Mesenchymal stem cell (in vitro differentiated cells and primary cell): ENCODE measurements around the gene UPK3A.
"Not testable (repeated sequence)": the region's sequence is repeated elsewhere in the genome, so short reads cannot be mapped to it uniquely, and the experiment has no call there.

Experiments used
- DNase-seq: peaks from one replicate; pipeline ENCODE4 v3.0.0-alpha.2; 2013
- H2AFZ ChIP-seq: one replicate; pipeline ENCODE4 v1.6.1; 2013; ENCODE audit warnings: low read depth, mild to moderate bottlenecking, control low read depth, inconsistent platforms, low read length, moderate library complexity
- H2AK5ac ChIP-seq: 2 replicates; pipeline ENCODE4 v1.6.1; 2013; ENCODE audit warnings: low read length, moderate library complexity, mild to moderate bottlenecking, inconsistent platforms; ENCODE audit not compliant: severe bottlenecking
- H2BK120ac ChIP-seq: one replicate; pipeline ENCODE4 v1.6.1; 2013; ENCODE audit warnings: low read depth, mild to moderate bottlenecking, inconsistent platforms, low read length, moderate library complexity
- H2BK12ac ChIP-seq, 2 experiments: one replicate each; pipeline ENCODE4 v1.6.1; 2013; ENCODE audit warnings: inconsistent platforms in 2 of 2, low read length in 2 of 2, mild to moderate bottlenecking in 2 of 2, moderate library complexity in 2 of 2, control low read depth in 1 of 2
- H2BK15ac ChIP-seq: one replicate; pipeline ENCODE4 v1.6.1; 2013; ENCODE audit warnings: mild to moderate bottlenecking, low read depth, inconsistent platforms; ENCODE audit not compliant: poor library complexity, severe bottlenecking
- H2BK5ac ChIP-seq: 2 replicates; pipeline ENCODE4 v1.6.1; 2013; ENCODE audit warnings: low read depth, mild to moderate bottlenecking, low read length, control low read depth, inconsistent platforms; ENCODE audit not compliant: poor library complexity, severe bottlenecking
- H3K14ac ChIP-seq, 2 experiments: one replicate each; pipeline ENCODE4 v1.6.1; 2013; ENCODE audit warnings: inconsistent platforms in 2 of 2, low read length in 2 of 2, control low read depth in 1 of 2, mild to moderate bottlenecking in 1 of 2, moderate library complexity in 1 of 2
- H3K18ac ChIP-seq, 2 experiments: one replicate each; pipeline ENCODE4 v1.6.1; 2013; ENCODE audit warnings: inconsistent platforms in 2 of 2, low read length in 2 of 2, control low read depth in 1 of 2, low read depth in 1 of 2, mild to moderate bottlenecking in 1 of 2
- H3K23ac ChIP-seq, 2 experiments: one replicate each; pipeline ENCODE4 v1.6.1; 2013; ENCODE audit warnings: inconsistent platforms in 2 of 2, low read length in 2 of 2, mild to moderate bottlenecking in 2 of 2, moderate library complexity in 2 of 2, control low read depth in 1 of 2
- H3K27ac ChIP-seq: 2 replicates; pipeline ENCODE4 v1.5.1; 2013; ENCODE audit warnings: mild to moderate bottlenecking, moderate library complexity, low read length, control low read depth, inconsistent platforms; ENCODE audit not compliant: poor library complexity, severe bottlenecking
- H3K27me3 ChIP-seq, 2 experiments: 2 replicates each; pipeline versions ENCODE4 v1.6.1 to v1.7.0; 2013; ENCODE audit warnings: low read length in 2 of 2, mild to moderate bottlenecking in 2 of 2, moderate library complexity in 2 of 2, control low read depth in 1 of 2, inconsistent platforms in 1 of 2; ENCODE audit not compliant: control insufficient read depth in 1 of 2, insufficient read depth in 1 of 2
- H3K36me3 ChIP-seq, 2 experiments: 2 replicates each; pipeline versions ENCODE4 v1.6.1 to v1.7.0; 2013; ENCODE audit warnings: low read length in 2 of 2, control low read depth in 1 of 2, inconsistent platforms in 1 of 2, low read depth in 1 of 2, mild to moderate bottlenecking in 1 of 2; ENCODE audit not compliant: insufficient read depth in 2 of 2, control insufficient read depth in 1 of 2
- H3K4ac ChIP-seq, 2 experiments: one replicate each; pipeline ENCODE4 v1.6.1; 2013; ENCODE audit warnings: inconsistent platforms in 2 of 2, low read length in 2 of 2, mild to moderate bottlenecking in 2 of 2, moderate library complexity in 2 of 2, control low read depth in 1 of 2, low read depth in 1 of 2
- H3K4me1 ChIP-seq: 2 replicates; pipeline ENCODE4 v1.6.1; 2013; ENCODE audit warnings: low read depth, low read length, control low read depth; ENCODE audit not compliant: control insufficient read depth, insufficient read depth
- H3K4me2 ChIP-seq: 2 replicates; pipeline ENCODE4 v1.6.1; 2013; ENCODE audit warnings: low read length, mild to moderate bottlenecking, inconsistent platforms; ENCODE audit not compliant: poor library complexity, severe bottlenecking
- H3K4me3 ChIP-seq, 2 experiments: 2 replicates each; pipeline versions ENCODE4 v1.5.1 to v1.7.0; 2013; ENCODE audit warnings: low read length in 2 of 2, mild to moderate bottlenecking in 2 of 2, control low read depth in 1 of 2, low read depth in 1 of 2; ENCODE audit not compliant: insufficient read depth in 1 of 2
- H3K79me1 ChIP-seq: replicated peaks from 2 replicates; pipeline ENCODE4 v1.6.1; 2013; ENCODE audit warnings: mild to moderate bottlenecking, control low read depth, low read length, inconsistent platforms; ENCODE audit not compliant: poor library complexity, severe bottlenecking
- H3K9ac ChIP-seq: 2 replicates; pipeline ENCODE4 v1.7.0; 2013; ENCODE audit warnings: mild to moderate bottlenecking, low read length, moderate library complexity
- H3K9me3 ChIP-seq: 2 replicates; pipeline ENCODE4 v1.7.0; 2013; ENCODE audit warnings: mild to moderate bottlenecking, low read length; ENCODE audit not compliant: control insufficient read depth
- H4K8ac ChIP-seq: one replicate; pipeline ENCODE4 v1.6.1; 2013; ENCODE audit warnings: inconsistent platforms, mild to moderate bottlenecking, low read length, moderate library complexity
- H4K91ac ChIP-seq: one replicate; pipeline ENCODE4 v1.6.1; 2013; ENCODE audit warnings: mild to moderate bottlenecking, low read length, inconsistent platforms
- WGBS: methylation state at CpG from one replicate; pipeline ENCODE4 v1.1.7; 2013; ENCODE audit warnings: mixed read lengths; 5-methylcytosine and 5-hydroxymethylcytosine counted together

The UPK3A gene

DNA sequence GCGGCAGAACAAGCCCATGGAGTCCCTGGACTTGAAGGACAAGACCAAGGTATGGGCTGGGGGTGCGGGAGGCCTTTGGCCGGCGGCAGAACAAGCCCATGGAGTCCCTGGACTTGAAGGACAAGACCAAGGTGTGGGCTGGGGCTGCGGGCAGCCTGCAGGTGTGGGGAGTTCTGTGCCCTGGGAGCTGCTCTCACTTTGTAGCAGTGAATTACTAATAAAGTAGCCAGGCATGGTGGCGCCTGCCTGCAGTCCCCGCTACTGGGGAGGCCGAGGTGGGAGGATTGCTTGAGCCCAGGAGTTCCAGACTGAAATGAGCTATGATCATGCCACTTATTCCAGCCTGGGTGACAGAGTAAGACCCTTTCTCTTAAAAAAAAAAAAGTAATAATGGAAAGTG, 43.5 kb downstream of the UPK3A start:
- H3K27me3 ChIP-seq, H3K4ac ChIP-seq, H2AFZ ChIP-seq, H2BK15ac ChIP-seq, H2BK120ac ChIP-seq, DNase-seq, H3K4me2 ChIP-seq, H2BK12ac ChIP-seq, H3K18ac ChIP-seq, H2BK5ac ChIP-seq, H3K9ac ChIP-seq, H3K9me3 ChIP-seq, H4K8ac ChIP-seq, H3K14ac ChIP-seq, H3K4me3 ChIP-seq, H3K27ac ChIP-seq, H3K23ac ChIP-seq, H3K4me1 ChIP-seq, H4K91ac ChIP-seq, H2AK5ac ChIP-seq: not testable (repeated sequence)
- 90% methylated on average over 7 of the region's 8 CpGs for WGBS
- H3K79me1 ChIP-seq, result peaks cover 17% of the 10 kb centered on the region
- peaks cover 61 to 70% of the 10 kb centered on the region in 2 experiments for H3K36me3 ChIP-seq

DNA sequence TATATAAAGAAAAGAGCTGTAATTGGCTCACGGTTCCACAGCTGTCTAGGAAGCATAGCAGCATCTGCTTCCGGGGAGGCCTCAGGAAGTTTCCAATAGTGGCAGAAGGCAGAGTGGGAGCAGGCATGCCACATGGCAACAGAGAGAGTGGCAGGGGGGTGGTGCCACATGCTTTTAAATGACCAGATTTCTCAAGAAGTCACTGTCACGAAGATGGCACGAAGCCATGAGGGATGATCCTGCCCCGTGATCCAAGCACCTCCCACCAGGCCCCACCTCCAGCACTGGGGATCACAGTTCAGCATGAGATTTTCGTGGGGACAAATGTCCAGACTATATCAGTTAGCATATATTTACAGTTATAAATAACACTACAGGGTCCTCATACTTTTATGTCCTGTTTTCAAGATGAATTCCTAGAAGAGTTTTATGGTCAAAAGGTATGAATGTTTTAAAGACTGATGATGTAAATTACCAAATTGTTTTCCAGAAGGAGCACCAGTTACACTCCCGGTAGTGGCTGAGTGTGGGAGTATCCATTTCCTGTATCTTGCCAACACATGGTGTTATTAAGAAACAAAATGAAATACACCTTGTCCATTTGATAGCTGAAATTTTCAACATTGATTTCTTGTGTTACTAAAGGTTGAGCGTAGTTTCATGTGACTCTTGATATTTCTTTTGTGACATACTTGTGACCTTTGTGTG, 44.2 kb downstream of the UPK3A start:
- 95% methylated on average over 6 of the region's 8 CpGs for WGBS
- H2BK15ac ChIP-seq, result no peak overlapping the region
- no peak overlapping the region for H3K23ac ChIP-seq
- no peak overlapping the region for H3K4ac ChIP-seq
- H3K4me3 ChIP-seq, result no peak overlapping the region
- no peak overlapping the region for H2BK5ac ChIP-seq
- peaks cover 11% of the 10 kb centered on the region for H3K79me1 ChIP-seq
- H3K9ac ChIP-seq, result no peak overlapping the region
- no peak overlapping the region for H2BK120ac ChIP-seq
- H2AFZ ChIP-seq, result no peak overlapping the region
- H3K27ac ChIP-seq, result no peak overlapping the region
- H3K4me2 ChIP-seq, result no peak overlapping the region
- H2AK5ac ChIP-seq, result no peak overlapping the region
- H4K91ac ChIP-seq, result no peak overlapping the region
- H4K8ac ChIP-seq, result no peak overlapping the region
- H3K27me3 ChIP-seq, result no peaks in the 10 kb centered on the region
- no peak for DNase-seq
- no peak overlapping the region for H2BK12ac ChIP-seq
- H3K9me3 ChIP-seq, result no peaks in the 10 kb centered on the region
- no peak overlapping the region for H3K18ac ChIP-seq
- H3K4me1 ChIP-seq, result peaks cover 2% of the 10 kb centered on the region
- H3K36me3 ChIP-seq, result peaks cover 54 to 66% of the 10 kb centered on the region in 2 experiments
- no peak overlapping the region for H3K14ac ChIP-seq

DNA sequence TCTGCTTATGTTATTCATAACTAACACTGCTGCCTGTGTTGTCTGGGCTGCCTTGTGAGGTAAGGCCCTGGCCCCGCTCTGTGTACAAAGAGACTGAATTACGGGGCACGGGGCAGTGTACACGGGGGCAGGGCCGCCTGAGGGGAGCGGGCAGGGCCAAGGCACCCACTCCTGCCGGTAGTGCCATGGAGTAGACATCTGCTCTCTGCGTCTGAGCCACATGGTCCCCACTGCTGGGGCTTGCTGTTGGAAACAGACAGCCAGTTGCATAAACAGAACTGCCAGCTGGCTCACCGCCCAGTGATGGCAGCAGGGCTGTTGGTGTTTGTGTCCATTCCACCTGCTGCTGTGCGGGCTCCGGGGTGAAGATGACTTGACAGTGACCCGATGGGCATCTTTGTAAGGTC, 44.8 kb downstream of the UPK3A start:
- Histone ChIP-seq H3K4me3 (no peak overlapping the region), H2AK5ac (no peak overlapping the region), H3K18ac (no peak overlapping the region), H3K23ac (no peak overlapping the region), H2AFZ (no peak overlapping the region), H4K8ac (no peak overlapping the region), H2BK5ac (no peak overlapping the region), H4K91ac (no peak overlapping the region), H2BK120ac (no peak overlapping the region), H3K4me2 (no peak overlapping the region), H3K36me3 (peaks cover 51 to 66% of the 10 kb centered on the region in 2 experiments), H2BK12ac (no peak overlapping the region), H2BK15ac (no peak overlapping the region), H3K9me3 (no peaks in the 10 kb centered on the region), H3K9ac (no peak overlapping the region), H3K4ac (no peak overlapping the region), H3K14ac (no peak overlapping the region), H3K4me1 (peaks cover 2% of the 10 kb centered on the region), H3K27me3 (no peaks in the 10 kb centered on the region), H3K79me1 (peaks cover 10% of the 10 kb centered on the region), H3K27ac (no peak overlapping the region)
- no peak for DNase-seq
- WGBS, result 91% methylated on average over 12 of the region's 12 CpGs

DNA sequence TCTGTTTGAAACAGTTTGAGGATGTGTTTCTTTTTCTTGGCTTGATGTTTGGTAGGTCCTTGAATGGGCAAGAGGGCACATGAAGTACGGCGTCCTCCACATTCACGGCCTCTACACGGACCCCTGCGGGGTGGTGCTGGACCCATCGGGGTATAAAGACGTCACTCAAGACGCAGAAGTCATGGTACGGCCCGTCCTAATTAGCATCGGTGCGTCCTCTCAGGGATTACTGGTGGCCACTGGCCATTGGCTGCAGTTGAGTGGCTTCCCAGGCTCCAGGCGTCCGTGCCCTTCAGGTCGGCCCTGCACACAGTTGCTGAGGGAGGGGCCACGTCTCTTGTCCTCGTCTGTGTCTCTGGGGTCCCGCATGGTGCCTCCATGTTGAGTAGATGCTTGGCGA, 45.8 kb downstream of the UPK3A start:
- no peak overlapping the region for H3K4ac ChIP-seq
- no peak overlapping the region for H2BK5ac ChIP-seq
- no peak overlapping the region for H2BK15ac ChIP-seq
- peaks cover 58 to 72% of the 10 kb centered on the region in 2 experiments for H3K36me3 ChIP-seq
- peaks cover 5% of the 10 kb centered on the region for H3K79me1 ChIP-seq
- H3K9ac ChIP-seq, result no peak overlapping the region
- 96% methylated on average over 19 of the region's 19 CpGs for WGBS
- H3K27me3 ChIP-seq, result no peaks in the 10 kb centered on the region
- H3K18ac ChIP-seq, result no peak overlapping the region
- H4K91ac ChIP-seq, result no peak overlapping the region
- no peak overlapping the region for H3K14ac ChIP-seq
- no peak overlapping the region for H3K4me3 ChIP-seq
- no peak overlapping the region for H3K23ac ChIP-seq
- no peaks in the 10 kb centered on the region for H3K9me3 ChIP-seq
- H4K8ac ChIP-seq, result no peak overlapping the region
- peaks cover 2% of the 10 kb centered on the region for H3K4me1 ChIP-seq
- no peak overlapping the region for H3K27ac ChIP-seq
- no peak overlapping the region for H2BK120ac ChIP-seq
- H2AFZ ChIP-seq, result no peak overlapping the region
- DNase-seq, result no peak
- no peak overlapping the region for H3K4me2 ChIP-seq
- H2AK5ac ChIP-seq, result no peak overlapping the region
- no peak overlapping the region for H2BK12ac ChIP-seq
